Endometrial microvascular endothelial cells (primary cell): ENCODE results near the gene C3orf20. TPM values are rescaled to one million over a fixed set of nuclear protein-coding genes. Genes with fewer than 3 reads are reported as not detected.

Experiments used
- in situ Hi-C: cut with HindIII; loops from 2 replicates; pipeline ENCODE4 v1.10.0; 2017; ENCODE audit warnings: low sequenced_read_pairs, low pct_unique_long_range_greater_than_20kb; ENCODE audit errors: inconsistent ontology term
- total RNA-seq: library from RNA; depleted of rRNA; stranded (reverse); fragments of >200 nt; gene quantifications from one replicate; pipeline ENCODE4 v1.2.3, GENCODE V29; 2015; ENCODE audit errors: inconsistent ontology term

The C3orf20 gene
- total RNA-seq, 1 donor from 2014 or later, result 0.28 TPM

GRCh38 chr3:14767245-14768051 lies 92.5 kb downstream of the C3orf20 start:
- in situ Hi-C loops, result no loop called here

DNA sequence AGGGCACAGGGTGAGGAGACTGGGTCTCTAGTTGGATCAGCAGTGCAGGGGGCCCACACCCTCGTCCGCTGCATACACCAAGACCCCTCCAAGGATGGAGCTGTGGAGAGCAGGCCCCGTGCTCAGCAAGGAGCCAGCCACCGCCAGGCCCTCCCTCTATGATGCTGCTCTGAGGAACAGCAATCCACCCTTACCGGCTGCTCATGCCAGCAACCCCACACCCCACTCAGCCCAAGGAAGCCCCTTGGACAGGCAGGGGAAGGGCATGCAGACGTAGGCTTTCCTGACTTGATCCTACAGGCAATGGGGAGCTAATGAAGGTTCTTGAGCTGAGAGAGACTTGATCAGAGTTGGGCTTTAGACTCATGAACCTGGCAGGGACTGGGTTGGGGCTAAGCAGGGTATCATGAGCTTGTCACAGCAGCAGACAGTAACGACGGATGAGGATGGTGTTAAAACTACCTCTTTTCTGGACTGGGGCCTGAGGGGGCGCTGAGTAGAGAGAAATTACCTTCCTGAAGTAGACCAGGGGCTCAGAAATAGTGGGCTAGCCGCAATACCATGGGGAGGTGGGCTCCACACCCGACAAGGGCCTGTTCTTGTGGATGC lies 93.3 kb downstream of the C3orf20 start:
- in situ Hi-C loops, result no loop called here

DNA sequence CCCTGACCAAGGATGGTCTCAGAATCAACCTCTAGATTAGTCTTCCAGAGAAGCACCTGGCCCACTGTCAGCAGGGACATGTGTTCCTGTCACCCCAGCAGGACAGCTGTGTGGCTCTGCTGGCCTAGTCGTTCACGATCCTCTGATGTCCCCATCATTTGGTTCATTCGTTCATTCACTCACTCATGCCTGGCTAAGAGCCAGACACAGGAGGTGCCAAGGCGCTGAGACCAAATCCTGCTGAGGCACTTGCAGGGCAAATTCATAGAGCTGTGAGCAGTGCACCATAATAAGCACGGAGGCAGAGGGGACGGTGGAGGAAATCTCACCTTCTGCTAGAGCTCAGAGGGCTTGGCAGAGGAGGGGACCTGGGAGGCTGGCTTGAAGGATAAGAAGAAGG lies 93.9 kb downstream of the C3orf20 start:
- in situ Hi-C loops, result no loop called here

GRCh38 chr3:14769544-14770325 lies 94.8 kb downstream of the C3orf20 start:
- in situ Hi-C loops, result no loop called here

DNA sequence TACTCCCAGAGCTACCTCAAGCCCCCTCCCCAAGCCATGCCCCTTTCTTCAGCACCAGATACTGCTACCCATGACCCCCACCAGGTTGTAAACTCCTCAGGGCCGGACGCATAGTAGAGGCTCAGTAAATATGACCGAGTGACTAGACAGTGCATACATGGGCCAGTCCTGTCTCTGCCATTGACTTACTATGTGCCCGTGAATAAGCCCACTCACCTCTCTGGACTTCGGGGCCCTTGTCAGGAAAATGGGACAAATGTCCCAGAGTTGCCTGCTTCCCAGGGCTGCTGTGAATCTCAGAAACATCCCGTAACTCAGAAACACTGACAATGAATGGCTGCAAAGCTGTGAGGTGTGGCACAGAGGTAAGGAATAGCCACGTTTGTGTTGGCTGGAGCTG lies 95.7 kb downstream of the C3orf20 start:
- in situ Hi-C loops, result no loop called here

DNA sequence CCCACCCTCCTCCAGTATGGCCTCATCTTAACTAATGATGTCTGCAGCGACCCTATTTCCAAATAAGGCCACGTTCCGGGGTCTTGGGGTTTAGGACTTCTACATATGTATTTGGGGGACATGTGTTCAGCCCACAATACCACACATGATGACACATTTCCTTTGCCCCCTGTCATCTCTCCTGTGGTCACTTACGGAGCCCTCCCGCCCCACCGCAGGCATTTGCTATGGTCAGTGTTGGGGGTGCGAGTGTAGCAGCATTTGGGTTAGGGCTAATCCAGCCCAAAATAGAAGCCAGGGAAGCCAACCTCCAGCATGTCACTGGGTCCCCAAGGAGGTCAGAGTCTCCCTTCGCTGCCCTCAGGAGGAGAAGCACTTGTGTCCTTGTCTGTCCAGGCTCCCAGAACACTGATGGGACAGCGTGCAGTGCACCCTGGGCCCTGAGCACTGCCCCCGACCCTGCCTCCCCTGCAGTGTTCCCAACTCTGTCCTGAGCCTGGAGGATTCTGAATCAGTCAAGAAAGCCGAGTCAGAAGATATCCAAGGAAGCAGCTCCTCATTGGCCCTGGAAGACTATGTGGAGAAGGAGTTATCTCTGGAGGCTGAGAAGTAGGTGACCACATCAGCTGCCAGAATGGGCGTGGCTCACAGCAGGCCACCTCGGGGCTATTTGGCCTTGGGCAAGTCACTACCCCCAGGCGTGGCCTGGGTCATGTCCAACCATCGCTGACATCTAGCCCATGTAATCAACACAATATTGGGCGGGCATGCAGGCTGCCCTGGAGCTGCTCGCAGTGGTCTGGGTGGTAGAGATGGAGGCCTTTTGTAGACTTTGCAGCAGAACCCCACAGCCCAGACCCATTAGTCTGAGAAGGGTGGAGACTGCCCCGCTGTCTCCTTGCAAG lies 96.9 kb downstream of the C3orf20 start:
- in situ Hi-C loops, result no loop called here

GRCh38 chr3:14772533-14773138 lies 97.7 kb downstream of the C3orf20 start:
- in situ Hi-C loops, result no loop called here

DNA sequence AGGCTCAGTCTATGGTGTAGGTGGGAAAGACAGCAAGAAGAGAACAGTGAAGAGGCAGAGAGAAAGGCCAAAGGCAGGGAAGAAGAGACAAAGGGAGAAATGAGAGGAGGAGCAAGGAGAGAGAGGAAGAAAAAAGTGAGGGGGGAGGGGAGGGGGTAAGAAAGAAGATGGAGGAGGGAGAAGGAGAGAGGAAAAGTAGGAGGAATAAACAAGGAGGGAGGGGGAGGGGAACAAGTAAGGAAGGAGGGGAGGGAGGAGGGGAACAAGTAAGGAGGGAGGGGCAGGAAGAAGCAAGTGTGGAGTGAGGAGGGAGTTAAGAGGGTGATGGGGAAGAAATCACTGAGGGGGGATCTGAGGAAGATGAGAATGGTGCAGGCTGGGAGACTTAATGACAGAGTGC lies 98.3 kb downstream of the C3orf20 start:
- in situ Hi-C loops, result no loop called here

GRCh38 chr3:14773691-14774128 lies 98.8 kb downstream of the C3orf20 start:
- in situ Hi-C loops, result no loop called here

- in situ Hi-C loops, result no loop called here
These were observed 99.5 kb downstream of the C3orf20 start for GRCh38 chr3:14774431-14774830.

- in situ Hi-C loops, result no loop called here
These were observed 100.1 kb downstream of the C3orf20 start for GRCh38 chr3:14775011-14775410.

DNA sequence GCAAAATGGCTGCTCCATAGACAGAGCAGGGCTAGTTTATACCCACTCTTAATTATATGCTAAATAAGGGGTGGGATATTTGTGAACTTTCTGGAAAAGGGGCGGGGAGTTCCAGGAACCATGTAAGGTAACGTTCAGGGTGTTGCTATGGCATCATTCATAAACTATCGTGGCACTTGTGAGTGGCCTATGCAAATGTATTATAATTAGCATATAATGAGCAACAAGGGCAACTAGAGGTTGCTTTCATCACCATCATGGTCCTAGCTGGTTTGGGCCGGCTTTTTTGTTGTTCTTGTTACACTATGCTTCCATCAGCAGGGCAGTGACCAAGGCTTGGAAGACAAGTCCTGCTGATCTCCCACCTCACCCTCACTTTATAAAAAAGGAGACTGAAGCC lies 100.6 kb downstream of the C3orf20 start:
- in situ Hi-C loops, result no loop called here

DNA sequence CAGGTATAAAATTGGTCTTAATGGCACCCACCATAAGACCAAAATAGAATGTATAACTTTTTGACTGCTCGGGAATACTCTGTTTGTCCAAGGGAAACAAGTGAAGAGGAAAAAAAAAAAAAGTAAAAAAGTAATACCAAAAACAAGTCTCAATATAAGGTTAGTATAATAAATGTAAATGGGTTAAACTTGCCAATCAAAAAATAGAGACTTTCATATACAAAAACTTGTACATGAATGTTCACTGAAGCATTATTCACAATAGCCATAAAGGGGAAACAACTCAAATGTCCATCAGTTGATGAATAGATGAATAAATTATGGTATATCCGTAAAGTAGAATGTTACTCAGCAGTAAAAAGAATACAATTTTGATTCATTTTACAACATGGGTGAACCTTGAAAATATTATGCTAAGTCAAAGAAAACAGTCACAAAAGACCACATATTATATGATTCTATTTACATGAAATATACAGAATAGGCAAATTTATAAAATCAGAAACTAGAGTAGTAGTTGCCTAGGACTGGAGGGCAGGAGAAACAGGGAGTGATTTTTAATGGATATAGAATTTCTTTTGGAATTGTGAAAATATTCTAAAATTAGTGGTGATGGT lies 104.2 kb downstream of the C3orf20 start:
- in situ Hi-C loops, result no loop called here

- in situ Hi-C loops, result no loop called here
These were observed 106.1 kb downstream of the C3orf20 start for GRCh38 chr3:14780927-14781507.

DNA sequence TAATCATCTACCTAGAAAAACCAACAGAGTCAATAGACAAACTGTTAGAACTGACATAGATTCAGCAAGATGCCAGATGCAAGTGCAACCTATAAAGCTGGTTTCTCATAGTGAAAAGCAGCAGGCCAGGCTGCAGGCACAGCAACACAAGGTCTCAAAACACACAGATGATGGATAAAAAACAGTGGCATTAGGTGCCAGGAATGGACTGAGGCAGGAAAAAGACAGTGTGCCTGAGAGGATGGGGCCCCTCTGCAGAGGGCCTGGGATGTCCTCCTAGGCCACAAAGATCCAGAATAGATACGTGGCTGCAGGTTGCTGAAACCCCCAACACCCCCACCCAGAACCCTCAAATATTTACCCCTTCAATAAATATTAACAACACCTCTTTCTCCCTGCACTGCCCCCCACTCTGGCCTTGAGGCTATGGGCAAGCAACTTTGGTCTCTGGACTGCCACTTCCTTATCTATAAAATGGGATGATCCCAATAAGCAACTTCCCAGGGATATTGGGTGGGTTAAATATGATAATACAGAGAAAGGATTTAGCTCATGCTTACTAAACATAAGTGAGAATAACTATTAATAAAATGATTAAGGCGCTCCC lies 108.6 kb downstream of the C3orf20 start:
- in situ Hi-C loops, result no loop called here

GRCh38 chr3:14784087-14784681 lies 109.2 kb downstream of the C3orf20 start:
- in situ Hi-C loops, result no loop called here
